Colonic mucosa (tissue), 4 donors: ENCODE results near the gene UBE3C. TPM values are rescaled to one million over a fixed set of nuclear protein-coding genes. Genes with fewer than 3 reads are reported as not detected.

Experiments
- DNase-seq: peaks from one replicate; pipeline ENCODE4 v3.0.0-alpha.2; 2020
- H3K27ac ChIP-seq: fragments of 200-600 bp; one replicate; pipeline ENCODE4 v1.8.0; 2021
- H3K27me3 ChIP-seq: fragments of 200-600 bp; one replicate; pipeline ENCODE4 v1.8.0; 2021
- H3K36me3 ChIP-seq: fragments of 200-600 bp; one replicate; pipeline ENCODE4 v1.8.0; 2021
- H3K4me1 ChIP-seq: fragments of 200-600 bp; one replicate; pipeline ENCODE4 v1.8.0; 2021; ENCODE audit warnings: mild to moderate bottlenecking
- H3K4me3 ChIP-seq: fragments of 200-600 bp; one replicate; pipeline ENCODE4 v1.8.0; 2021
- H3K9ac ChIP-seq, 2 donors: one replicate each; pipeline ENCODE4 v1.7.0; 2013; ENCODE audit warnings: control low read depth in 2 of 2, low read depth in 2 of 2, low read length in 2 of 2
- H3K9me3 ChIP-seq: fragments of 200-600 bp; one replicate; pipeline ENCODE4 v1.8.0; 2021
- intact Hi-C: fragments of 100-400 bp; cut with DNase I; formaldehyde crosslinking; loops from one replicate; pipeline ENCODE4 v1.14.1; 2022
- total RNA-seq, 2 donors: library from RNA; stranded (reverse); fragmentation: NEBNext Ultra II Directional in 1 of 2; extraction: Animal tissue kit (Norgen Biotek cat#: 25700) in 1 of 2; gene quantifications; one replicate each; pipeline ENCODE4 v1.2.1, GENCODE V29; 2021
- TF ChIP-seq, protein P1 (sequence below): fragments of 200-600 bp; IDR thresholded peaks from one replicate; pipeline ENCODE4 v1.8.0; 2022; ENCODE audit warnings: antibody characterized with exemption, mild to moderate bottlenecking
- donor health status: healthy.
- donor health status: DM: no; HTN: no; CAD: no.
- donor health status: DM: no; HTN: no; CAD: no.

The UBE3C gene
- total RNA-seq, 2 donors from 2014 or later, result 50.9 to 60.7 TPM

DNA sequence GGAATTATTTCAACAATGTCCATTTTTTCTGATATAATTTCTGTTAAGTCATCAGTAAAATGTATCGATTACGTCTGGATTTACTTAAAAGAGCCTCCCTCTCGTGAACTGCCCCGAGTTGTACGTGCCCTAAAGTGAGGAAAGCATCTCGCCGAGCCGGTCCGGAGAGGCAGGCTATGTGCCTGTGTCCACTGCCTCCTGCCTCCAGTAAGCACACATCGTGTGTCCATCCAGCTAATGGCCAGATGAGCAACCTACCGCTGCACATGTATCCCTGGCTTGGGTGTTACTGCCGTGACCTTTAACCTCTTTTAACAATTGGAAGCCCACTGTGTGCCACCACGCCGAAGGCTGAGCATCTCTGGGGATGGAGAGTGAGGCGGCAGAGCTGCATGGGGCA lies 174.9 kb downstream of the UBE3C start:
- H3K4me1 ChIP-seq, result no peaks in the 10 kb centered on the region

DNA sequence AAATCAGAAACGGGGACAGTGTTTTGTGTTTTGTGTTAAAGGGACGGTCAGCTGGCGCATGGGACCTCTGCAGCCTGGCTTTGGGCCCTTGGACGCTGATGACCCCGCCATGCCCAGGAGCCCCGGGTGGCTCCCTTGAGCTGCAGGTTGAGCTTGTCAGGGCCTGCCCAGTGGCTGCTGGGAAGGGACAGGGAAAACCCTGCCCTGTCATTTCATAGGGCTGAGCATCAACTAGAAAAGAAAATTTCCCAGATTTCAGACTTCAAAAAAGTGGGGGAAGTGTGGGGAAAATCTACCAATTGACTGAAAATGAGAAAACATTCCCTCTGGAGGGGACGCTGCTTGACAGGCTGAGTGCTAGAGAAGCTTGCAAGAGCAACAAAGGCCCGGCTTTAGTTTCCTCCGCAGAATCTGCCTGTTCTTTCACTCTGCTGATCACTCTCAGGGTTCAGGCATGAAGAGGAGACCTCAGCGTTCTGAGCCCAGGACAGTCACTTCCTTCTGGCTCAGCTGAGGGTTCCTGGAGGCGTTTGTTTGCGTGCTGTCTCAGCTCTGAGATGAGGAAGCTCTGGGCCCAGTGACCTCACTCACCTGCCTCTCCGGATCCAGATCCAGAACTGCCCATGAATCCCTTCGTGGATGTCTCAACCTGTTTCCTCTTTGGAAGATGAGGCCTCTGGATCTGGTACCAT lies 179.4 kb downstream of the UBE3C start:
- Histone ChIP-seq H3K9me3 (no peaks in the 10 kb centered on the region), H3K4me1 (no peaks in the 10 kb centered on the region), H3K27ac (no peak overlapping the region), H3K27me3 (no peaks in the 10 kb centered on the region), H3K36me3 (no peaks in the 10 kb centered on the region), H3K9ac (no peak overlapping the region), H3K4me3 (no peak overlapping the region)
- intact Hi-C loops, result no loop called here
- DNase-seq, result no peak
- TF ChIP-seq, protein P1, sequence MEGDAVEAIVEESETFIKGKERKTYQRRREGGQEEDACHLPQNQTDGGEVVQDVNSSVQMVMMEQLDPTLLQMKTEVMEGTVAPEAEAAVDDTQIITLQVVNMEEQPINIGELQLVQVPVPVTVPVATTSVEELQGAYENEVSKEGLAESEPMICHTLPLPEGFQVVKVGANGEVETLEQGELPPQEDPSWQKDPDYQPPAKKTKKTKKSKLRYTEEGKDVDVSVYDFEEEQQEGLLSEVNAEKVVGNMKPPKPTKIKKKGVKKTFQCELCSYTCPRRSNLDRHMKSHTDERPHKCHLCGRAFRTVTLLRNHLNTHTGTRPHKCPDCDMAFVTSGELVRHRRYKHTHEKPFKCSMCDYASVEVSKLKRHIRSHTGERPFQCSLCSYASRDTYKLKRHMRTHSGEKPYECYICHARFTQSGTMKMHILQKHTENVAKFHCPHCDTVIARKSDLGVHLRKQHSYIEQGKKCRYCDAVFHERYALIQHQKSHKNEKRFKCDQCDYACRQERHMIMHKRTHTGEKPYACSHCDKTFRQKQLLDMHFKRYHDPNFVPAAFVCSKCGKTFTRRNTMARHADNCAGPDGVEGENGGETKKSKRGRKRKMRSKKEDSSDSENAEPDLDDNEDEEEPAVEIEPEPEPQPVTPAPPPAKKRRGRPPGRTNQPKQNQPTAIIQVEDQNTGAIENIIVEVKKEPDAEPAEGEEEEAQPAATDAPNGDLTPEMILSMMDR, result no peak

More for the DNA sequence above, 174.9 kb downstream of the UBE3C start:
- no peak overlapping the region for H3K27ac ChIP-seq
- no peak for DNase-seq
- no peaks in the 10 kb centered on the region for H3K36me3 ChIP-seq
- intact Hi-C loops, result no loop called here
- H3K9ac ChIP-seq, result no peak overlapping the region
- H3K9me3 ChIP-seq, result no peaks in the 10 kb centered on the region
- no peaks in the 10 kb centered on the region for H3K27me3 ChIP-seq
- TF ChIP-seq, protein P1, result no peak
- H3K4me3 ChIP-seq, result no peak overlapping the region

Other genes with a start within 250 kb of the UBE3C start
- 10 to 100 TPM; 41.4 to 42.0 TPM for gene LMBR1, start 245.7 kb upstream of the UBE3C start, total RNA-seq
- gene NOM1, start 189.2 kb upstream of the UBE3C start, total RNA-seq, result 10 to 100 TPM; 12.7 to 21.4 TPM
- 10 to 100 TPM; 14.5 to 27.4 TPM for gene MNX1, start 128.3 kb upstream of the UBE3C start, total RNA-seq
- 10 to 100 TPM; 78.0 to 81.8 TPM for gene DNAJB6, start 198.1 kb downstream of the UBE3C start, total RNA-seq